ENCODE measurements around the gene HEATR5A.
"Not testable (repeated sequence)": the region's sequence is repeated elsewhere in the genome, so short reads cannot be mapped to it uniquely, and the experiment has no call there.

HEATR5A gene

DNA sequence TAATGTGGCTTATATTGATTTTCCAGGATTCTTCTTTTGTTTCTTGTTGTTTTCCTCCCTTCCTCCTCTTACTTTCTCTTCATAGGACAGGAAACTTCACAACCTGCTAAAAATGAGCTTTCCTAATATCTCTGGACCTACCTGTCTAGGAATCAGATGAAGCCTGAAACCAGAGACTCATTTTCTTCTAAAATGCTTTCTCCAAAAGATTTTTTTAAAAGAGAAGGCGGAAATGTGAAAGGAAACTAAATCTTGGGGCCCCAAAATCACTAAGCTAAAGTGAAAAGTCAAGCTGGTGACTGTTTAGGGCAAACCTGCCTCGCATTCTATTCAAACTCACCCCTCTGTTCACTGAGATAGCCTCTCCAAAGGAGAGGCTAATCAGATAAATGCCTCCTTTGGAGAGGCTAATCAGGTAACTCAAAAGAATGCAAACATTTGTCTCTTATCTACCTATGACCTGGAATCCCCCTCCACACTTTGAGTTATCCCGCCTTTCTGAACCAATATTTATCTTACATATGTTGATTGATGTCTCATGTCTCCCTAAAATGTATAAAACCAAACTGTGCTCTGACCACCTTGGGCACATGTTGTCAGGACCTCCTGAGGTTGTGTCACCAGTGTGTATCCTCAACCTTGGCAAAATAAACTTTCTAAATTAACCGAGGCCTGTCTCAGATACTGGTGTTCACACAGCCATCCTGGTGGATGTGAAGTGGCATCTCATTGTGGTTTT is 140.0 kb downstream of the HEATR5A start:
- DNase-seq, result no peak

GRCh38 chr14:31278883-31279282 is 141.5 kb downstream of the HEATR5A start:
- no peak for DNase-seq

DNA sequence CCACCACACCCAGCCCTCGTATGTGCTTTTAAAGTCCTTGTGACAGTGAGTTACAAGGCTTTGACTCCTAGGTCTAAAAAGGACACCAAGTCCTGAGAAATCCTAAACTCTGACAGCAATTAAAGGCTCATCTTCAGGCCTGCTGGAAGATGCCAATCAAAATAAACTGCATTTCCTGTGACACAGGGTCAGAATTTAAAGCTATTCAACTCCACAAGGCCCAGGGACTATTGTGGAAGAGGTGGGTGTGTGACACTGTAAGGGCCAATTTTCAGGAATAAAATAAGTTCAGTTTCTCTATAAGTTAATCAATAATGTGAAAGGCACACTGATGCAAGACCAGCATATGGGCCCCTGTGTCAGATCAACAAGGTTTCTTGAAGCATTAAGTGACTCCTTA is 143.3 kb downstream of the HEATR5A start:
- DNase-seq, result no peak

GRCh38 chr14:31276417-31276816 is 143.9 kb downstream of the HEATR5A start:
- DNase-seq, result not testable (repeated sequence)

DNA sequence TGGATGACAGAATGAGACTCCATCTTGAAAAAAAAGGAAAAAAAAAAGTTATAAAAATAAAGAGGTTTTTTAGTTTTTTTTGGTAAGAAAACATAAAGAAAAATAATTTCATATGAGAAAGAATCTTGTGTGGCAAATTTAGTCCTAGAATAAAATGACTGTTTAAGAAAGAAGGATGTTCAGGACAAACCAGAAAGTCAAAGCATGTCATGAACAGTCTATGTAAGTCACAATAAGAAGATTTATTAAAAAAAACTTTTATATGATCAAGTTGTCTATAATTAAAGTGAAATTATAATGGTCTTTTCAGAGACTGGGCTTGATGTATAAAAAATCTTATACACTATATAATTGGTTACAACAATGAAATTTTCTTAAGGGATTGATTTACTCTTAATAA is 144.6 kb downstream of the HEATR5A start:
- DNase-seq, result no peak

GRCh38 chr14:31271648-31272047 is 148.7 kb downstream of the HEATR5A start:
- DNase-seq, result no peak

DNA sequence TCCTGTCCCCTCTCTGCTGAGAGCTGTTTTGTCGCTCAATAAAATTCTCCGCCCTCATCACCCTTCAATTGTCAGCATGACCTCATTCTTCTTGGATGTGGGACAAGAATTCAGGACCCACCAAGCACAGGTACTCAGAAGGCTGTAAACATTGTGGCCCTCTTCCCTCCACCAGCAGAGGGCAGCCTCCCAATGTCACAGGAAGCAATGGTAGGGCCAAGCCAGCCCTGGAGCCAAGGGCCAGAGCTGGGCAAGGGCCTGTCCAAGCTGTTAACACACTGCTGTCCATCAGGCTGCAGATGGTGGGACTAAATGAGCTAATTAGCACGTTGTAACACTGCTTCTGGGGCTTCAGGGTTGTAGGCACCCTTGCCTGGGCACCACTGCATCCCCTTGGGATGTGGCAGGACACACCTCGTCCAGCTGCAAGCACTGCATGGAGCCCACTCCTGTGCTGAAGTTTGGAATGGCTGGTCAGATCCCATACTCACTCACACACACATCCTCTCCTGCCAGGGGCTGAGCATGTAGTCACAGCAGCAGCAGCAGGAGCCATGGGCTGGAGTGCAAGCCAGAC is 150.1 kb downstream of the HEATR5A start:
- DNase-seq, result no peak

DNA sequence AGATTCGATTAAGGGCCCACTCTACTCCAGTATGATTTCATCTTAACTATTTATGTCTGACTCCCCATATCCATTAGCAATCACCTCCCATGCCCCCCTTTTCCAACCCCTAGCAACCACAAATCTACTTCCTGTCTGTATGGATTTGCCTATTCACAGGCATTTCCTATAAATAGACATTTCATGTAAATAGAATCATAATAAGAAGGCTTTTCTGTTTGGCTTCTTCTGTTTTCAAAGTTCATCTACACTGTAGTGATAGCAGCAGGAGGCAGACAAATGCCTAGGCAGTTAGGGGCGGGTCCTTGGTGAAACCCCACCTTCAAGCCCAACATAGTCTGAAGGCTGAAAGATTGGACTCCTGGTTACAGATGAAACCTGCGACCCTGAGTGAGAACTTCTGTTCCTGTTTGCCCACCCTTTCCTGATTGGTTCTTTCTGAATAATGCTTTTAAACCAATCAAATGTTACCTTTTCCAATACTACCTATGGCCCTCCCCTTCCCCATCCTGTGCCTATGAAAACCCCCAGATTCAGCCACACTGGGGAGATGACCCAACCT is 150.6 kb downstream of the HEATR5A start:
- no peak for DNase-seq

- no peak for DNase-seq
Measured at GRCh38 chr14:31268216-31268615, 152.1 kb downstream of the HEATR5A start.

DNA sequence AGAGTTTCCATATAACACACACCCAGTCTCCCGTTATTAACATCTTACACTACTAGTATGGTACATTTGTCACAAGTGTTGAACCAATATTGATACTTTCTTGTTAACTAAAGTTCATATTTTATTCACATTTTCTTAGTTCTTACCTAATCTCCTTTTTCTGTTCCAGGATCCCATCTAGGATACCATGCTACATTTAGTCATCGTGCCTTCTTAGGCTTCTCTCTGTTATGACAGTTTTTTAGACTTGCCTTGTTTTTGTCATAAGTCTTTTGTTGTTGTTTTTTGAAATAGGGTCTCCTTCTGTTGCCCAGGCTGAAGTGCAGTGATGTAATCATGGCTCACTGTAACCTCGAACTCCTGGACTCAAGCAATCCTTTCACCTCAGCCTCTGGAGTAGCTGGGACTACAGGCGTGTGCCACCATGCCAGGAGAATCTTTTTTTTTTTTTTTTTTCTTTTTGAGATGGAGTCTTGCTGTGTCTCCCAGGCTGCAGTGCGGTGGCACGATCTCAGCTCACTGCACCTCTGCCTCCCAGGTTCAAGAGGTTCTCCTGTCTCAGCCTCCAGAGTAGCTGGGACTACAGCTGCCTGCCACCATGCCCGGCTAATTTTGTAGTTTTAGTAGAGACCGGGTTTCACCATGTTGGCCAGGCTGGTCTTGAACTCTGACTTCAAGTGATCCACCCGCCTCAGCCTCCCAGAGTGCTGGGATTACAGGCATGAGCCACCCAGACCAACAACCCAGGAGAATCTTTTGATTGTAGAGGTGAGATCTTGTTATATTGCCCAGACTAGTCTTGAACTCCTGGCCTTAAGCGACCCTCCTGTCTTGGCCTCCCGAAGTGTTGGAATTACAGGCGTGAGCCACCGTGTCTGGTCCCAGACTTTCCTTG is 153.7 kb downstream of the HEATR5A start:
- DNase-seq, result no peak

DNA sequence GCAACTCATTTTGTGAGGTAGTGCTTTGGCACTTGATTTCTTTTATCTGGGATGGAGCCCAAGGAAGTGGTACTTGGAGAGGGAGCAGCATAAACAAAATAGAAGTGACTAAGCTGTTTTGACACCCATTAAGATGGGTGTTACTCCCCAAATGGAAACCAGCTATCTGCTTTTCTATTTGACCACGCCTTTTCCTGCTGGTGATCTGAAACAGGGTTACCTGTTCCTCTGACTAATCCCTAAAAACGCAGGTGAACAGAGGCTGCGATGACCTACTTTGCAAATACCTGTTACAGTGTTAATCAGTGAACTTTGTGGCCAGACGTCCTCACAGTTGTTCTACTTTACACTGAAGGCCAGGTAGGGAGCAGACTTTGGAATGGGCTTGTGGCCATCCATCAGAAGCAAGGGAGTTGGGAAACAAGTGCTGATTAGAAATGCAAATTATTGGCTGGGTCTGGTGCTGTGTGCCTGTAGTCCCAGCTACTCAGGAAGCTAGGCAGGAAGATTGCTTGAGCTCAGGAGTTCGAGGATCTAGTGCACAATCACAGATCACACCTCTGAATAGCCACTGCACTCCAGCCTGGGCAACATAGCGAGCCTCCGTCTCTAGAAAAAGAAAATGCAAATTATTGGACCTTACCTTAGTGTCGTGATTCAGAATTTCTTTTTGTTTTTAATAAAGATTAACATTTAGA is 154.5 kb downstream of the HEATR5A start:
- no peak for DNase-seq

GRCh38 chr14:31263485-31264133 is 156.7 kb downstream of the HEATR5A start:
- DNase-seq, result no peak

DNA sequence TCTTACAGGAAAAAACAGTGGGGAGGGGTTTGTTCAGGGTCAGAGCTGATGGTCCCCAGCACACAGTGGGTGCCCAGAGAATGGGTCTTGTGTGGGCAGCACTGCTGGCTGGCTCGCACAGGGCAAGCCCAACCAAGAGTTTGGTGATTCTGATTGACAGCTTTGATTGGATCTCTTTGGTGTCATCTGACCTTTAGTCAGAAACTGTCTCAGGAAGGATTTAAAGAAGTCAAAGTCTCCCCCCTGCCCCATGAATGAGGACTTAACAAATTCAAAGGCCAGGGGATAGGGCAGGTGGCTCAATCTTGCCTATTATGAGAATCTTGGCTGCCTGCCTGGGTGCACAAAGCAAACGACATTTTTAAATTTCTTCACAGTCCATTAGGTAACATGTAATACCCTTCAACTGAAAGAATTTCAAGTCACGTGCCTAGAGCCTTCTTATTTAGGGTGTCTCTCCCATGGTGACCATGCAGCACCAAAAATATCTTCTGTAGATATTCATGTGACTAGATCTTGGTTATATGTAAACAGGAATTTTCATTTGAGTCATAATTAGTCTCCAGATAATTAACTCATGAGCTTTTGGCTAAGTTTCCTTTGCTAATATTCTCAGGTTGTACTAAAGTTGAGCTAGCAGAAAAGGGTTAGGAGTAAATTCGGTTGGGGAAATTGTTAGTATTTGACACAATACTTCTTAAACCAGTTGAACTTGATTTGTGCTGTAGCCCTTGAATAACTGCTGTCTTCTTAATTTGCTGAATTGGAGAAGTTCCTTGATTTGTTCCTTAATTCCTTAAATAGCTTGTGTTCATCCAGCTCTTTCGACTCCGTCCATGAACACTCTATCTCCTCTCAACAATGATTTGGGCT is 158.3 kb downstream of the HEATR5A start:
- DNase-seq, result peak in 1 of 2 experiments; percentile 16

DNA sequence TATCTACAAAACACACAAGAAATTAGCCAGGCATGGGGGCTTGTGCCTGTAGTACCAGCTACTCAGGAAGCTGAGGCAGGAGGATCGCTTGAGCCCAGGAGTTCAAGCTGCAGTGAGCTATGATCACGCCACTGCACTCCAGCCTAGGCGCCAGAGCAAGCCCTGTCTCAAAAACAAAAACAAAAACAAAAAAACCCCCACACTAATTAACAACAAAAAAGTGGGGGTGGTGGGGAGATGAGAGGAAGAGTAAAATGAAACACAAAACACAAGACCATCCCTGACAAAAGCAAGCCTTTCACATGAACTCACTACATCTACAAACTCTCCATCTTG is 158.9 kb downstream of the HEATR5A start:
- DNase-seq, result no peak

DNA sequence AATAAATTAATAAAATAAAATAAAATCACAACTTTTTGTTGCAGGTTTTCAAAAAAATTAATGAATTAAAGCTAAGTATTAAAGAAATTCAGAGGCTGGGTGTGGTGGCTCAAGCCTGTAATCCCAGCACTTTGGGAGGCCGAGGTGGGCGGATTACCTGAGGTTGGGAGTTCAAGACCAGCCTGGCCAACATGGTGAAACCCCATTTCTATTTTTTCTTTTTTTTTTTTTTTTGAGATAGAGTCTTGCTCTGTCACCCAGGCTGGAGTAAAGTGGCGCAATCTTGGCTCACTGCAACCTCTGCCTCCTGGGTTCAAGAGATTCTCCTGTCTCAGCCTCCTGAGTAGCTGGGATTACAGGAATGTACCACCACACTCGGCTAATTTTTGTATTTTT is 161.3 kb downstream of the HEATR5A start:
- not testable (repeated sequence) for DNase-seq

DNA sequence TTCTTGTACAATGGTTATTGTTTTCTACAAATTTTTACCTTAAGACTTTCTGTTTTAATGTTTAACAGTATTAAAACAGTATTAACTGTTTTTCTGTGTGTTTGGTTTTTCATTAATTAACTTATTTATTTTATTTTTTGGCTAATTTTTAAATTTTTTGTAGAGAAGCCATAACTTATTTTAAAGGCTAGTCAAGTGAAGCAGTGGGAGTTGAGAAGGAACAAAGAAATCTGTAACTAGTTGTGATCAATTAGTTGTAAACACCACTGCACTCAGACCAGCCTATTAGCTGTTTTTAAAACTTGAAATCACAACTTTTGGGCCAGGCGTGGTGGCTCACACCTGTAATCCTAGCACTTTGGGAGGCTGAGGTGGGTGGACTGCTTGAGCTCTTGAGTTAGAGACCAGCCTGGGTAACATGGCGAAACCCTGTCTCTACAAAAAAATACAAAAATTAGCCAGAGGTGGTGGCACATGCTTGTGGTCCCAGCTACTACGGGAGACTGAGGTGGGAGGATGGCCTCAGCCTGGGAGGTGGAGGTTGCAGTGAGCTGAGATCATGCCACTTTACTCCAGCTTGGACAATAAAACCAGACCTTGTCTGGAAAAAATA is 161.8 kb downstream of the HEATR5A start:
- DNase-seq, result no peak

- not testable (repeated sequence) for DNase-seq
Measured at GRCh38 chr14:31257554-31258426, 162.6 kb downstream of the HEATR5A start.

GRCh38 chr14:31257244-31257553 is 163.2 kb downstream of the HEATR5A start:
- no peak for DNase-seq

GRCh38 chr14:31256534-31257243 is 163.7 kb downstream of the HEATR5A start:
- no peak for DNase-seq

Data from NCI-H524 (cell line).